Measurements from ENCODE around the gene ST6GALNAC4. TPM values are rescaled to one million over a fixed set of nuclear protein-coding genes. Genes with fewer than 3 reads are reported as not detected.

ST6GALNAC4 gene
- total and polyA plus RNA-seq, 10 of the 15 experiments (the other 5 are each of a cell fraction or from before 2014, with no cell fraction given): 4.2 to 63.2 (median 35.2) TPM

DNA sequence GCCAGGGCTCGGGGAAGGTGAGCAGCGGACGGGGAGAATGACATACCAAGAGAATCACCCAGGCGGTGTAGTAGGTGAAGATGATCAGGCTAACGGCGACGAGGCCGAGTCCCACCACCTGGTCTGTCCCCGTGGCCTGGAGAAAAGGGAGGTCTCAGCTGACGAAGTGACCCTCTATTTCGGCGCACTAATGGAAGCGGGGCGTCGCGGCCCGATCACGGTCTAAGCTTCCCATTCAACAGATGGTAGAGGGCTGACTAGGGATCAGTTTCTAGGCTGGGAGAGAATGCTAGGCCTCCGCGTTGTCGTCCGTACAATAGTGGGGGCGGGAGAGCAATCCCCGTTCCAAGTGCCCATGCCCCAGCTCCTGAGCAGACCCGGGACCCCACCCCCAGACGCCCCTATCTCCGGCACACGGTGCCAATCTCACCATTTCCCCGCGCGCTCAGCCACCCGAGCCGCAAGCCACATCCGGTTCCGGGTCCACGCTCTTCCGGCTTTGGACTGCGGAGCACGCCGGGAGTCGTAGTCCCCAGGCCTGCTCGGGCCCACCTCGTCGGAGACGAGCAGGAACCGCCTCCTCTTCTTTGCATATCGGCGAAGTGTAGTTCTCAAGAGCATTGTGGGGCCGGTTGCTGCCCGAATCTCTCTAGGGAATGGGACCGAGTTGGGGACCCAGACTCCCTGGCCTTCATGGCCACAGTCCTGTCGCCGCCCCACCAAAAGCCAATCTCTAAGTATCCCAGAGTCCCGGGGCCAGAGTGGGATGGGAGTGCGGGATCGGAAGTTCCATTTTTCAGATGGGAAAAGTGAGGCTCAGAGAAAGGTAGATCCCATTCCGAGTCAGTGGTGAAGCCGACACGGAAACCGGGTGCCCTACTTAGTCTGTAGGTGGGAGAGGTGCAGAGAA is 20.8 kb upstream of the ST6GALNAC4 start, which contains the start of gene DPM2 (continued):
- TF ChIP-seq BRCA1 (IDR thresholded peaks at IDR 0.05; ENCODE audit: low read depth, low read length): no peak
- TF ChIP-seq, protein P1, sequence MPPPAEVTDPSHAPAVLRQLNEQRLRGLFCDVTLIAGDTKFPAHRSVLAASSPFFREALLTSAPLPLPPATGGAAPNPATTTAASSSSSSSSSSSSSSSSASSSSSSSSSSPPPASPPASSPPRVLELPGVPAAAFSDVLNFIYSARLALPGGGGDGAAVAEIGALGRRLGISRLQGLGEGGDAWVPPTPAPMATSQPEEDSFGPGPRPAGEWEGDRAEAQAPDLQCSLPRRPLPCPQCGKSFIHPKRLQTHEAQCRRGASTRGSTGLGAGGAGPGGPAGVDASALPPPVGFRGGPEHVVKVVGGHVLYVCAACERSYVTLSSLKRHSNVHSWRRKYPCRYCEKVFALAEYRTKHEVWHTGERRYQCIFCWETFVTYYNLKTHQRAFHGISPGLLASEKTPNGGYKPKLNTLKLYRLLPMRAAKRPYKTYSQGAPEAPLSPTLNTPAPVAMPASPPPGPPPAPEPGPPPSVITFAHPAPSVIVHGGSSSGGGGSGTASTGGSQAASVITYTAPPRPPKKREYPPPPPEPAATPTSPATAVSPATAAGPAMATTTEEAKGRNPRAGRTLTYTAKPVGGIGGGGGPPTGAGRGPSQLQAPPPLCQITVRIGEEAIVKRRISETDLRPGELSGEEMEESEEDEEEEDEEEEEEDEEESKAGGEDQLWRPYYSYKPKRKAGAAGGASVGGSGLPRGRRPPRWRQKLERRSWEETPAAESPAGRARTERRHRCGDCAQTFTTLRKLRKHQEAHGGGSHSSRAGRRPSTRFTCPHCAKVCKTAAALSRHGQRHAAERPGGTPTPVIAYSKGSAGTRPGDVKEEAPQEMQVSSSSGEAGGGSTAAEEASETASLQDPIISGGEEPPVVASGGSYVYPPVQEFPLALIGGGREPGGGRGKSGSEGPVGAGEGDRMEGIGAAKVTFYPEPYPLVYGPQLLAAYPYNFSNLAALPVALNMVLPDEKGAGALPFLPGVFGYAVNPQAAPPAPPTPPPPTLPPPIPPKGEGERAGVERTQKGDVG (CRISPR knock-in tag; IDR thresholded peaks at IDR 0.05): no peak
- TF ChIP-seq, protein P2, sequence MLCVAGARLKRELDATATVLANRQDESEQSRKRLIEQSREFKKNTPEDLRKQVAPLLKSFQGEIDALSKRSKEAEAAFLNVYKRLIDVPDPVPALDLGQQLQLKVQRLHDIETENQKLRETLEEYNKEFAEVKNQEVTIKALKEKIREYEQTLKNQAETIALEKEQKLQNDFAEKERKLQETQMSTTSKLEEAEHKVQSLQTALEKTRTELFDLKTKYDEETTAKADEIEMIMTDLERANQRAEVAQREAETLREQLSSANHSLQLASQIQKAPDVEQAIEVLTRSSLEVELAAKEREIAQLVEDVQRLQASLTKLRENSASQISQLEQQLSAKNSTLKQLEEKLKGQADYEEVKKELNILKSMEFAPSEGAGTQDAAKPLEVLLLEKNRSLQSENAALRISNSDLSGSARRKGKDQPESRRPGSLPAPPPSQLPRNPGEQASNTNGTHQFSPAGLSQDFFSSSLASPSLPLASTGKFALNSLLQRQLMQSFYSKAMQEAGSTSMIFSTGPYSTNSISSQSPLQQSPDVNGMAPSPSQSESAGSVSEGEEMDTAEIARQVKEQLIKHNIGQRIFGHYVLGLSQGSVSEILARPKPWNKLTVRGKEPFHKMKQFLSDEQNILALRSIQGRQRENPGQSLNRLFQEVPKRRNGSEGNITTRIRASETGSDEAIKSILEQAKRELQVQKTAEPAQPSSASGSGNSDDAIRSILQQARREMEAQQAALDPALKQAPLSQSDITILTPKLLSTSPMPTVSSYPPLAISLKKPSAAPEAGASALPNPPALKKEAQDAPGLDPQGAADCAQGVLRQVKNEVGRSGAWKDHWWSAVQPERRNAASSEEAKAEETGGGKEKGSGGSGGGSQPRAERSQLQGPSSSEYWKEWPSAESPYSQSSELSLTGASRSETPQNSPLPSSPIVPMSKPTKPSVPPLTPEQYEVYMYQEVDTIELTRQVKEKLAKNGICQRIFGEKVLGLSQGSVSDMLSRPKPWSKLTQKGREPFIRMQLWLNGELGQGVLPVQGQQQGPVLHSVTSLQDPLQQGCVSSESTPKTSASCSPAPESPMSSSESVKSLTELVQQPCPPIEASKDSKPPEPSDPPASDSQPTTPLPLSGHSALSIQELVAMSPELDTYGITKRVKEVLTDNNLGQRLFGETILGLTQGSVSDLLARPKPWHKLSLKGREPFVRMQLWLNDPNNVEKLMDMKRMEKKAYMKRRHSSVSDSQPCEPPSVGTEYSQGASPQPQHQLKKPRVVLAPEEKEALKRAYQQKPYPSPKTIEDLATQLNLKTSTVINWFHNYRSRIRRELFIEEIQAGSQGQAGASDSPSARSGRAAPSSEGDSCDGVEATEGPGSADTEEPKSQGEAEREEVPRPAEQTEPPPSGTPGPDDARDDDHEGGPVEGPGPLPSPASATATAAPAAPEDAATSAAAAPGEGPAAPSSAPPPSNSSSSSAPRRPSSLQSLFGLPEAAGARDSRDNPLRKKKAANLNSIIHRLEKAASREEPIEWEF (IDR thresholded peaks at IDR 0.05; ENCODE audit: insufficient replicate concordance, low read depth, low read length): no peak
- no peak for TF ChIP-seq SMC3 (IDR thresholded peaks at IDR 0.05; ENCODE audit: borderline replicate concordance, low read length)
- TF ChIP-seq KDM1A (IDR thresholded peaks at IDR 0.05; ENCODE audit: borderline replicate concordance): no peak
- TF ChIP-seq JUNB (IDR thresholded peaks at IDR 0.05): no peak
- TF ChIP-seq NFIC (IDR thresholded peaks at IDR 0.05; ENCODE audit: low read depth, low read length): no peak
- TF ChIP-seq TCF12 (IDR thresholded peaks at IDR 0.05; ENCODE audit: low read depth, low read length): peak; percentile 52; the same call in 1 of the 2 replicates
- peak; percentile 83 for TF ChIP-seq POLR2A (IDR thresholded peaks at IDR 0.05; ENCODE audit: low read depth, low read length)
- TF ChIP-seq, protein P3, sequence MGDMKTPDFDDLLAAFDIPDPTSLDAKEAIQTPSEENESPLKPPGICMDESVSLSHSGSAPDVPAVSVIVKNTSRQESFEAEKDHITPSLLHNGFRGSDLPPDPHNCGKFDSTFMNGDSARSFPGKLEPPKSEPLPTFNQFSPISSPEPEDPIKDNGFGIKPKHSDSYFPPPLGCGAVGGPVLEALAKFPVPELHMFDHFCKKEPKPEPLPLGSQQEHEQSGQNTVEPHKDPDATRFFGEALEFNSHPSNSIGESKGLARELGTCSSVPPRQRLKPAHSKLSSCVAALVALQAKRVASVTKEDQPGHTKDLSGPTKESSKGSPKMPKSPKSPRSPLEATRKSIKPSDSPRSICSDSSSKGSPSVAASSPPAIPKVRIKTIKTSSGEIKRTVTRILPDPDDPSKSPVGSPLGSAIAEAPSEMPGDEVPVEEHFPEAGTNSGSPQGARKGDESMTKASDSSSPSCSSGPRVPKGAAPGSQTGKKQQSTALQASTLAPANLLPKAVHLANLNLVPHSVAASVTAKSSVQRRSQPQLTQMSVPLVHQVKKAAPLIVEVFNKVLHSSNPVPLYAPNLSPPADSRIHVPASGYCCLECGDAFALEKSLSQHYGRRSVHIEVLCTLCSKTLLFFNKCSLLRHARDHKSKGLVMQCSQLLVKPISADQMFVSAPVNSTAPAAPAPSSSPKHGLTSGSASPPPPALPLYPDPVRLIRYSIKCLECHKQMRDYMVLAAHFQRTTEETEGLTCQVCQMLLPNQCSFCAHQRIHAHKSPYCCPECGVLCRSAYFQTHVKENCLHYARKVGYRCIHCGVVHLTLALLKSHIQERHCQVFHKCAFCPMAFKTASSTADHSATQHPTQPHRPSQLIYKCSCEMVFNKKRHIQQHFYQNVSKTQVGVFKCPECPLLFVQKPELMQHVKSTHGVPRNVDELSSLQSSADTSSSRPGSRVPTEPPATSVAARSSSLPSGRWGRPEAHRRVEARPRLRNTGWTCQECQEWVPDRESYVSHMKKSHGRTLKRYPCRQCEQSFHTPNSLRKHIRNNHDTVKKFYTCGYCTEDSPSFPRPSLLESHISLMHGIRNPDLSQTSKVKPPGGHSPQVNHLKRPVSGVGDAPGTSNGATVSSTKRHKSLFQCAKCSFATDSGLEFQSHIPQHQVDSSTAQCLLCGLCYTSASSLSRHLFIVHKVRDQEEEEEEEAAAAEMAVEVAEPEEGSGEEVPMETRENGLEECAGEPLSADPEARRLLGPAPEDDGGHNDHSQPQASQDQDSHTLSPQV (IDR thresholded peaks at IDR 0.05): no peak
- TF ChIP-seq RAD21 (IDR thresholded peaks at IDR 0.05; ENCODE audit: insufficient read depth, low read depth, low read length): no peak
- TF ChIP-seq, protein P4, sequence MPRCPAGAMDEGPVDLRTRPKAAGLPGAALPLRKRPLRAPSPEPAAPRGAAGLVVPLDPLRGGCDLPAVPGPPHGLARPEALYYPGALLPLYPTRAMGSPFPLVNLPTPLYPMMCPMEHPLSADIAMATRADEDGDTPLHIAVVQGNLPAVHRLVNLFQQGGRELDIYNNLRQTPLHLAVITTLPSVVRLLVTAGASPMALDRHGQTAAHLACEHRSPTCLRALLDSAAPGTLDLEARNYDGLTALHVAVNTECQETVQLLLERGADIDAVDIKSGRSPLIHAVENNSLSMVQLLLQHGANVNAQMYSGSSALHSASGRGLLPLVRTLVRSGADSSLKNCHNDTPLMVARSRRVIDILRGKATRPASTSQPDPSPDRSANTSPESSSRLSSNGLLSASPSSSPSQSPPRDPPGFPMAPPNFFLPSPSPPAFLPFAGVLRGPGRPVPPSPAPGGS (IDR thresholded peaks at IDR 0.05; ENCODE audit: borderline replicate concordance, insufficient read depth, low read depth, low read length, poor library complexity, severe bottlenecking): no peak
- TF ChIP-seq ZZZ3 (IDR thresholded peaks at IDR 0.05; ENCODE audit: control insufficient read depth, insufficient read length, low read depth): no peak
- no peak for TF ChIP-seq SP1 (IDR thresholded peaks at IDR 0.05; ENCODE audit: low read depth, low read length)
